22Rv1 (cell line): ENCODE data around the gene PIM2.

Experiments
- H3K27ac ChIP-seq: fragments of 450-650 bp; 2 replicates; pipeline ENCODE4 v1.5.1; 2017
- CTCF ChIP-seq: fragments of 450-650 bp; IDR thresholded peaks from 2 replicates; pipeline ENCODE4 v1.5.1; 2017; ENCODE audit warnings: mild to moderate bottlenecking
- ZFX ChIP-seq: fragments of 450-650 bp; IDR thresholded peaks from 2 replicates; pipeline ENCODE4 v1.6.1; 2017; ENCODE audit warnings: antibody characterized with exemption, borderline replicate concordance

Gene PIM2

GRCh38 chrX:48919947-48920717, 1.3 kb upstream of the PIM2 start:
- H3K27ac ChIP-seq: peak overlapping the region; percentile 72
- no peak for TF ChIP-seq CTCF

DNA sequence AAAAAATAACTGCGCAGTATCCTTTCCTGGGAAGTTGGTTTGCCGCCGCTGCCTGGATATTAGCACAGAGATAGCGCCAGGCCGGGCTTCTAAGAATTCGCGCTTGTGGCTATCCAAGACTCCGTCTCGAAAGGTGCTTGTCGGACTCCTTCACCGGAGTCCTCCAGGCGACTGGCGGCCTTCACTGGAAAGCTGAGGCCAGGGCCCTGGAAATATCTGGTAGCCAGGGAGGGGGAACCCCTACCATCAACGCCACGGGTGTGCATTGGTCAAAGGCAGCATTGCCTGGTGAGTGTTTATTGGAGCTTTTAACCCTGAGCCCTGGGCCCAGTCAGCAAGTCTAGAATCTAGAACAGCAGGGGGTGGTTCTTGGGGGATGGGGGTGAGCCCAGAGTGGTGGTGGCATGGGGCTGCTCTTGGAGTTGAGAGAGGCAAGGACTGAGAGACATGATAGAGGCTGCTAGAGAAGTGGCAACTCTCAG, 577 bp upstream of the PIM2 start:
- TF ChIP-seq CTCF (no peak), ZFX (no peak)
- peak overlapping the region; percentile 72 for H3K27ac ChIP-seq

GRCh38 chrX:48918301-48918642, 552 bp downstream of the PIM2 start:
- no peak for TF ChIP-seq ZFX
- no peak for TF ChIP-seq CTCF

GRCh38 chrX:48917139-48918001, 1.5 kb downstream of the PIM2 start:
- peak overlapping the region; percentile 72 for H3K27ac ChIP-seq
- no peak for TF ChIP-seq ZFX
- TF ChIP-seq CTCF: peak; percentile 90

More at GRCh38 chrX:48918301-48918642, 552 bp downstream of the PIM2 start:
- peak overlapping the region; percentile 72 for H3K27ac ChIP-seq

- no peak overlapping the region for H3K27ac ChIP-seq
- TF ChIP-seq ZFX: no peak
- TF ChIP-seq CTCF: no peak
Observed at GRCh38 chrX:48914593-48915493, 4.0 kb downstream of the PIM2 start.

- H3K27ac ChIP-seq: no peak overlapping the region
- TF ChIP-seq CTCF (no peak), ZFX (no peak)
Observed at GRCh38 chrX:48913605-48914366, 5.0 kb downstream of the PIM2 start.
